Measurements from ENCODE around the gene STRBP.

STRBP gene

DNA sequence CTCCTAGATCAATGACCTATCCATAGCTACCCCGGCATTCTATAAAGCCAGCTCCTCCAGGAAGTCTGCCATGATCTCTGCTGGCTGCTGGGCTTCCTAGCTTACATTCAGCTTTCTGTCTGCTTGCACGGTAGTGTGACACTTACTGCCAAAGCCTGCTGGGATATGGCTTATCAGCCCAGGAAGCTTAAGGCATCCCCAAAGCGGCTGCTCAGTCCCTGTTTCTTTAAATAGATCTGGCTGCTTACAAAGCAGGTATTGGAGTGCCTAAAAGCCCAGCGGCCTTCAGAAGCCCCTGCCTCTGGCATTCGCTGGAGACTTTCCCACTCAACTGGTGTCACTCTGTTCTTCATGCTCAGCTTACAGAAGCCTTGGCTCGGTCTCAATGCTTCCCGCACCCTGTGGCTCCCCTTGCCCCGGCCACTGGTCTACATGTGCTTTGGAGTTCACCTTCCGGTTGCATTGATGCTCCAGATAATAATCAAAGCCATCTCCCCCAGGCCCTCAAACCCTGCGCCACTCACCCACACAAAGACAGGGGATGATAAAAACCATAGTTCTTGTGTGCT lies 31.3 kb upstream of the STRBP start:
- DNase-seq (ENCODE audit: low read depth), result no peak
- H3K4me3 ChIP-seq (ENCODE audit: low read depth, low read length), result no peak overlapping the region
- TF ChIP-seq, protein P1, sequence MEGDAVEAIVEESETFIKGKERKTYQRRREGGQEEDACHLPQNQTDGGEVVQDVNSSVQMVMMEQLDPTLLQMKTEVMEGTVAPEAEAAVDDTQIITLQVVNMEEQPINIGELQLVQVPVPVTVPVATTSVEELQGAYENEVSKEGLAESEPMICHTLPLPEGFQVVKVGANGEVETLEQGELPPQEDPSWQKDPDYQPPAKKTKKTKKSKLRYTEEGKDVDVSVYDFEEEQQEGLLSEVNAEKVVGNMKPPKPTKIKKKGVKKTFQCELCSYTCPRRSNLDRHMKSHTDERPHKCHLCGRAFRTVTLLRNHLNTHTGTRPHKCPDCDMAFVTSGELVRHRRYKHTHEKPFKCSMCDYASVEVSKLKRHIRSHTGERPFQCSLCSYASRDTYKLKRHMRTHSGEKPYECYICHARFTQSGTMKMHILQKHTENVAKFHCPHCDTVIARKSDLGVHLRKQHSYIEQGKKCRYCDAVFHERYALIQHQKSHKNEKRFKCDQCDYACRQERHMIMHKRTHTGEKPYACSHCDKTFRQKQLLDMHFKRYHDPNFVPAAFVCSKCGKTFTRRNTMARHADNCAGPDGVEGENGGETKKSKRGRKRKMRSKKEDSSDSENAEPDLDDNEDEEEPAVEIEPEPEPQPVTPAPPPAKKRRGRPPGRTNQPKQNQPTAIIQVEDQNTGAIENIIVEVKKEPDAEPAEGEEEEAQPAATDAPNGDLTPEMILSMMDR (IDR thresholded peaks at IDR 0.05; ENCODE audit: control insufficient read depth, extremely low read depth, insufficient read depth), result no peak

- no peak for DNase-seq (ENCODE audit: low read depth)
- H3K4me3 ChIP-seq (ENCODE audit: low read depth, low read length), result no peak overlapping the region
- TF ChIP-seq, protein P1 (IDR thresholded peaks at IDR 0.05; ENCODE audit: control insufficient read depth, extremely low read depth, insufficient read depth), result no peak
These were observed 27.8 kb upstream of the STRBP start for GRCh38 chr9:123296174-123296573.

DNA sequence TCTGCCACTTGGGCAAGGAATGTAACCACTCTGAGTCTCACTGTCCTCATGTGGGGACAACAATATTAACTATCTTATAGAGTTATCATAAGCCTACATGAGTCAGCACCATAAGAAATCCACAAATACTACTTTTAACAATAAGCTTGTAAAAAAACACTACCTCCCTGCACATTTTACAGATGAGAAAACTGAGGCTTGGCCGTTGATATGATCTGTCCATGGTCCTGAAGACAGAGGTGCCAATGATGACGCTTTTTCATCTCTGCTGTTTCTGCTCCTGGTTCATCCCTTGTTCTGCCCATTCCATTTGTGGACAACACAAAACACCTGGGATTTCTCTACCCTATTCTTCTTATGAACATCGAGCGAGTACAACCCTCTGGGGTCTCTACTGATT lies 23.4 kb upstream of the STRBP start:
- TF ChIP-seq, protein P1 (IDR thresholded peaks at IDR 0.05; ENCODE audit: control insufficient read depth, extremely low read depth, insufficient read depth), result no peak
- no peak for DNase-seq (ENCODE audit: low read depth)
- H3K4me3 ChIP-seq (ENCODE audit: low read depth, low read length), result no peak overlapping the region

GRCh38 chr9:123290764-123291163 lies 22.4 kb upstream of the STRBP start:
- no peak for DNase-seq (ENCODE audit: low read depth)
- no peak overlapping the region for H3K4me3 ChIP-seq (ENCODE audit: low read depth, low read length)
- TF ChIP-seq, protein P1 (IDR thresholded peaks at IDR 0.05; ENCODE audit: control insufficient read depth, extremely low read depth, insufficient read depth), result no peak

- TF ChIP-seq, protein P1 (IDR thresholded peaks at IDR 0.05; ENCODE audit: control insufficient read depth, extremely low read depth, insufficient read depth), result no peak
- no peak for DNase-seq (ENCODE audit: low read depth)
- H3K4me3 ChIP-seq (ENCODE audit: low read depth, low read length), result no peak overlapping the region
These were observed 19.3 kb upstream of the STRBP start for GRCh38 chr9:123287639-123288038.

DNA sequence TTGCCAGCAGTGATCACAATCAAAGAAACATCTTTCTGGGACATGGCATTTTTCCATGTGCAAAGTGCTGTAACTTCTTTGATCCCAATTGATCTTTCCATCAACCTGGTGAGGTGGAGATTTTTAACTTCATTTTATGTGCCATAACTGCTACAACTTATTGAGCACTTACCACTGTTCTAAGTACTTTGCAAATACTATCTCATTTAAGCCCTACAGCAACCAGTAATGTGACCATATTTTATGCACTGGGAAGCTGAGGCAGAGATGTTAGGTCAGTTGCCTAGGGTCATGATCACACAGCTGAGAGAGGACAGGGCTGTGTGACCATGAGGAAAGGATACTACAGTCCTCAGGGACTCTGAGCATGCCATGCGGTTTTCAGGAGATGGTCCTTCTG lies 17.9 kb upstream of the STRBP start:
- H3K4me3 ChIP-seq (ENCODE audit: low read depth, low read length), result no peak overlapping the region
- no peak for DNase-seq (ENCODE audit: low read depth)
- TF ChIP-seq, protein P1 (IDR thresholded peaks at IDR 0.05; ENCODE audit: control insufficient read depth, extremely low read depth, insufficient read depth), result no peak

DNA sequence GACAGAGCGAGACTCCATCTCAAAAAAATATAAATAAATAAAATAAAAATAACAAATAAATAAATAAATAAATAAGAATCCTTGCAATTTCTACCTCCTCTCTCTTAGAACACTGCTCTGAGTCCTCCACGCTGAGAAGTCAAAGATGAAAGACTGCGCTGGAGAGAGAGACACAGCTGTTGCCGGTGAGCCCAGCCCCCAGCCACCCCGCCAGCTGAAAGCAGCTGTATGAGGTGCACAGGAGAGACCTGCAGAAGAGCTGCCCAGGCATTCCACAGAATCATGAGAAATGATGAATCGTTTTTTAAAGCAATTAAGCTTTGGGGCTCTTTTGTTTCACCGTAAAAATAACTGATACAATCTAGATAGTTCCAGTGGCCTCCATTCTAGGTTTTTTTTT lies 16.3 kb upstream of the STRBP start:
- no peak for DNase-seq (ENCODE audit: low read depth)
- H3K4me3 ChIP-seq (ENCODE audit: low read depth, low read length), result no peak overlapping the region
- TF ChIP-seq, protein P1 (IDR thresholded peaks at IDR 0.05; ENCODE audit: control insufficient read depth, extremely low read depth, insufficient read depth), result no peak
